GM10248 (cell line): ENCODE measurements around the gene FBXO46.

Experiments
- CTCF ChIA-PET: fragments of 300-600 bp; sonication (Branson Sonifier 250); formaldehyde crosslinking; extraction: SDS; loops from one replicate; lab custom pipeline; 2021; ENCODE audit warnings: antibody characterized with exemption; lab: Yijun Ruan, JAX
- POLR2A ChIA-PET: fragments of 350-650 bp; sonication (Branson Sonifier 250); formaldehyde crosslinking; extraction: SDS; loops from one replicate; lab custom pipeline; 2020; ENCODE audit warnings: antibody characterized with exemption; lab: Yijun Ruan, JAX
- DNase-seq: peaks from one replicate; pipeline ENCODE4 v3.0.0; 2012; ENCODE audit errors: extremely low spot score
- CTCF ChIP-seq: IDR thresholded peaks from 2 replicates; pipeline ENCODE4 v1.5.1; 2012; ENCODE audit warnings: mild to moderate bottlenecking, low read depth; ENCODE audit errors: extremely low read depth, missing control alignments, control extremely low read depth

FBXO46 gene

GRCh38 chr19:45682117-45682516, 48.6 kb downstream of the FBXO46 start:
- ChIA-PET CTCF (interaction anchor here (1.2 to 8.5 kb wide), 11 partner anchors 8 to 203 kb away, joined by 3 to 100 read pairs (median 5); partner anchors contain the start of genes GIPR, QPCTL and SNRPD2), POLR2A (interaction anchor here (1.4 kb wide), 1 partner anchor 10 kb away, joined by 3 read pairs; the partner anchor contains the start of genes QPCTL and SNRPD2)
- no peak for TF ChIP-seq CTCF
- DNase-seq = no peak

GRCh38 chr19:45681391-45682015, 49.2 kb downstream of the FBXO46 start:
- TF ChIP-seq CTCF = peak; percentile 89
- ChIA-PET CTCF (interaction anchor here (0.9 to 8.5 kb wide), 17 partner anchors 11 to 242 kb away, joined by 3 to 100 read pairs (median 5); partner anchors contain the start of genes GIPR, QPCTL, SIX5 and SNRPD2), POLR2A (interaction anchor here (1.4 kb wide), 1 partner anchor 11 kb away, joined by 3 read pairs; the partner anchor contains the start of genes QPCTL and SNRPD2)
- peak; percentile 85 for DNase-seq

- DNase-seq = peak; percentile 89
- CTCF ChIA-PET = interaction anchor here (0.7 to 8.5 kb wide), 12 partner anchors 8 to 238 kb away, joined by 3 to 100 read pairs (median 7); partner anchors contain the start of genes GIPR, QPCTL, SIX5 and SNRPD2
- POLR2A ChIA-PET = interaction anchor here (0.8 to 1.5 kb wide), 5 partner anchors 10 to 82 kb away, joined by 3 to 7 read pairs (median 3); partner anchors contain the start of genes QPCTL and SNRPD2
These were observed 53.1 kb downstream of the FBXO46 start for GRCh38 chr19:45677351-45678230.

GRCh38 chr19:45676851-45677263, 53.8 kb downstream of the FBXO46 start:
- ChIA-PET CTCF (interaction anchor here (1.3 to 8.5 kb wide), 9 partner anchors 7 to 238 kb away, joined by 3 to 100 read pairs (median 10); partner anchors contain the start of genes GIPR, QPCTL and SNRPD2), POLR2A (interaction anchor here (0.8 to 1.5 kb wide), 5 partner anchors 10 to 81 kb away, joined by 3 to 7 read pairs (median 3); partner anchors contain the start of genes QPCTL and SNRPD2)
- no peak for TF ChIP-seq CTCF
- peak; percentile 45 for DNase-seq

More at GRCh38 chr19:45677351-45678230, 53.1 kb downstream of the FBXO46 start:
- no peak for TF ChIP-seq CTCF

GRCh38 chr19:45674946-45675345, 55.8 kb downstream of the FBXO46 start:
- POLR2A ChIA-PET = no interaction called here
- CTCF ChIA-PET = interaction anchor here (0.9 to 8.5 kb wide), 4 partner anchors 8 to 18 kb away, joined by 3 to 100 read pairs (median 4); partner anchors contain the start of genes QPCTL and SNRPD2
- DNase-seq = no peak
- no peak for TF ChIP-seq CTCF
